Breast epithelium (tissue), 4 donors: ENCODE results near the gene STAC2. TPM values are rescaled to one million over a fixed set of nuclear protein-coding genes. Genes with fewer than 3 reads are reported as not detected.

Source experiments
- DNase-seq, 2 donors: peaks; one replicate each; pipeline ENCODE4 v3.0.0-alpha.2; 2019; ENCODE audit warnings: low spot score in 2 of 2
- H3K27ac ChIP-seq, 2 donors: fragments of 200-600 bp; sonication (generic) in 1 of 2; one replicate each; pipeline ENCODE4 v1.5.1; 2016 to 2019; ENCODE audit warnings: mild to moderate bottlenecking in 1 of 2
- H3K27me3 ChIP-seq, 2 donors: fragments of 200-600 bp; sonication (generic) in 1 of 2; one replicate each; pipeline versions ENCODE4 v1.5.1 to v1.6.0; 2017 to 2019; ENCODE audit warnings: control low read depth in 1 of 2, mild to moderate bottlenecking in 1 of 2
- H3K36me3 ChIP-seq: fragments of 200-600 bp; one replicate; pipeline ENCODE4 v1.5.1; 2019
- H3K4me1 ChIP-seq, 2 donors: fragments of 200-600 bp; sonication (generic); one replicate each; pipeline ENCODE4 v1.5.1; 2016 to 2019; ENCODE audit warnings: control low read depth in 1 of 2
- H3K4me3 ChIP-seq, 3 donors: fragments of 200-600 bp; sonication (generic); 1 replicate in 2 of 3; 2 replicates in 1 of 3; pipeline ENCODE4 v1.5.1; 2016 to 2019; ENCODE audit warnings: mild to moderate bottlenecking in 3 of 3, moderate library complexity in 2 of 3
- H3K9me3 ChIP-seq, 2 donors: fragments of 200-600 bp; sonication (generic) in 1 of 2; one replicate each; pipeline ENCODE4 v1.5.1; 2016 to 2019; ENCODE audit warnings: control low read depth in 1 of 2
- POLR2A ChIP-seq: fragments of 450-650 bp; IDR thresholded peaks from one replicate; pipeline ENCODE4 v1.6.1; 2016; ENCODE audit warnings: antibody characterized with exemption, mild to moderate bottlenecking, moderate library complexity
- POLR2AphosphoS5 ChIP-seq, 3 donors: sonication (generic); formaldehyde crosslinking; IDR thresholded peaks; one replicate each; pipeline ENCODE4 v1.6.1; 2017; ENCODE audit warnings: antibody characterized with exemption in 3 of 3
- intact Hi-C: fragments of 100-400 bp; cut with DNase I; formaldehyde crosslinking; loops from one replicate; pipeline ENCODE4 v1.15.1; 2023; ENCODE audit warnings: low total_unique reads
- total RNA-seq, 3 donors: library from RNA; depleted of rRNA; stranded (reverse); fragments of >200 nt; gene quantifications; one replicate each; pipeline ENCODE4 v1.1.0, GENCODE V29; 2016
- TF ChIP-seq, protein P1 (sequence below), 3 donors: fragments of 450-650 bp; IDR thresholded peaks; one replicate each; pipeline ENCODE4 v1.5.1; 2016 to 2017; ENCODE audit warnings: antibody characterized with exemption in 3 of 3, mild to moderate bottlenecking in 3 of 3, moderate library complexity in 3 of 3

The STAC2 gene
- total RNA-seq, 3 donors from 2014 or later: 26.5 to 121 TPM; not detected in 1

GRCh38 chr17:39200957-39201510 is 24.7 kb downstream of the STAC2 start:
- Histone ChIP-seq H3K4me3 (peak overlapping the region; percentile 95 to 100 (median 95)), H3K36me3 (peaks cover 5% of the 10 kb centered on the region), H3K9me3 (no peaks in the 10 kb centered on the region), H3K4me1 (peaks cover 12% of the 10 kb centered on the region in 2 donors), H3K27me3 (no peaks in the 10 kb centered on the region), H3K27ac (peak overlapping the region; percentile 97 to 98)
- DNase-seq: no peak
- TF ChIP-seq POLR2AphosphoS5 (IDR thresholded peaks at IDR 0.05): no peak
- no peak for TF ChIP-seq POLR2A
- TF ChIP-seq, protein P1, sequence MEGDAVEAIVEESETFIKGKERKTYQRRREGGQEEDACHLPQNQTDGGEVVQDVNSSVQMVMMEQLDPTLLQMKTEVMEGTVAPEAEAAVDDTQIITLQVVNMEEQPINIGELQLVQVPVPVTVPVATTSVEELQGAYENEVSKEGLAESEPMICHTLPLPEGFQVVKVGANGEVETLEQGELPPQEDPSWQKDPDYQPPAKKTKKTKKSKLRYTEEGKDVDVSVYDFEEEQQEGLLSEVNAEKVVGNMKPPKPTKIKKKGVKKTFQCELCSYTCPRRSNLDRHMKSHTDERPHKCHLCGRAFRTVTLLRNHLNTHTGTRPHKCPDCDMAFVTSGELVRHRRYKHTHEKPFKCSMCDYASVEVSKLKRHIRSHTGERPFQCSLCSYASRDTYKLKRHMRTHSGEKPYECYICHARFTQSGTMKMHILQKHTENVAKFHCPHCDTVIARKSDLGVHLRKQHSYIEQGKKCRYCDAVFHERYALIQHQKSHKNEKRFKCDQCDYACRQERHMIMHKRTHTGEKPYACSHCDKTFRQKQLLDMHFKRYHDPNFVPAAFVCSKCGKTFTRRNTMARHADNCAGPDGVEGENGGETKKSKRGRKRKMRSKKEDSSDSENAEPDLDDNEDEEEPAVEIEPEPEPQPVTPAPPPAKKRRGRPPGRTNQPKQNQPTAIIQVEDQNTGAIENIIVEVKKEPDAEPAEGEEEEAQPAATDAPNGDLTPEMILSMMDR (IDR thresholded peaks at IDR 0.05): no peak
- intact Hi-C loops: no loop called here

DNA sequence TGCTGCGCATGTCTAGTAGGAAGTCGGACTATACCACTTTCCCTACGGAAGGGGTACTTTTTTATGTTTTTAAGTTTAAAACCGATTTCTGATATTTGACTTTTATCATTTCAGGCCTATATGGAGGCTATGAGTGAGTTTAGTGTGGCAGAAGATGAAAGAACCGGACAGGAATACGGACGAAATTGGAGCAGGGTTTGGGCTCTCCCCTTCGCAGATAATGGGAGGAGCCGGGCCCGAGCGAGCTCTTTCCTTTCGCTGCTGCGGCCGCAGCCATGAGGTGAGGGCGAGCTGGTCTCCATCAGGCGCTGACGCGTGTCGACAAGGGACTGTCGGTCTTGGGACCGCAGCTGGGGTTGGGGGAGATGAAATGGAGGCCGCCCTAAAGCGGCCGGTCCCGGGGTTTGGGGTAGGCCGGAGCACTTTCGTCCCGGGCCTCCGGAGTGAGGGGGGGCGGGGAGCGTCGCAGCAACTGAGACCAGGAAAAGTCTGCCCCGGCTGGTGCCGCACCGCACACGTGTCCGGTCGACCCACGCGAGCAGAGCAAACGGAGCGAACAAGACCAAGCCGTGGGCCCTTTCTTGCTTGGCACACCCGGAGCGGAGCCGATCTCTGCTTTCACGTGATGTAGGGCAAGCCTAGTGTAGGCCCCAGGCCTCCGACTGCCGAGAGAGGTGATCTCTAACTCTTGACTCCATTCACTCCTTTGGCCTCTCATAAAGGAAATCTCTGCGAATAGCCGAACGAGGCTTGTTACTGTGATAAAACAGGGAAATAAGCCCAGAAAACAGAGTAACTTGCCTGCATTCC is 25.5 kb downstream of the STAC2 start, which contains the start of gene RPL19:
TSS of gene RPL19 (plus strand) at position 214 of the 810 bp plus-strand sequence. CDS start at position 276, 62 bp downstream.
- peak in 1 of 2 donors; percentile 70 for DNase-seq
- no peaks in the 10 kb centered on the region for H3K27me3 ChIP-seq
- H3K27ac ChIP-seq: peak within 1 kb of the TSS; percentile 97 to 98
- peak within 1 kb of the TSS; percentile 95 to 100 (median 95) for H3K4me3 ChIP-seq
- TF ChIP-seq POLR2A (peak; percentile 55), POLR2AphosphoS5 (IDR thresholded peaks at IDR 0.05) (peak; percentile 79 to 92 (median 92))
- TF ChIP-seq, protein P1 (IDR thresholded peaks at IDR 0.05): no peak
- H3K36me3 ChIP-seq: peaks cover 5% of the 10 kb centered on the region
- H3K9me3 ChIP-seq: no peaks in the 10 kb centered on the region
- intact Hi-C loops: no loop called here
- peaks cover 12 to 18% of the 10 kb centered on the region in 2 donors for H3K4me1 ChIP-seq

DNA sequence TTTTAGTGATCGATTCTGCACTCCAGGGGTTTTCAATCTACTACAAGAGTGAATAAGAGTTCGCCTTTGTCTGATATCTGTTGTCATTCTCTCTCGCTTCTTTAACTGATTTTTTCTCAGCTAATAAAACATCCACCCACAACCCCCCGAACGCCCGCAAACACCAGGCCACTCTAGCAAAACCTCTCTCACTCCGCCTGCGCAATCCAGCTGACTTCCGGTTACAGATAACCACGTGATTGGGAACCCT is 26.0 kb downstream of the STAC2 start:
- Histone ChIP-seq H3K27ac (peak overlapping the region; percentile 97 to 98), H3K27me3 (no peaks in the 10 kb centered on the region), H3K4me3 (peak overlapping the region; percentile 95 to 100 (median 95))

GRCh38 chr17:39198186-39198566 is 27.6 kb downstream of the STAC2 start:
- Histone ChIP-seq H3K27me3 (no peaks in the 10 kb centered on the region), H3K4me3 (peak overlapping the region in 2 of 3 donors; percentile 80 to 93)

More for the DNA sequence above, 26.0 kb downstream of the STAC2 start:
- peak; percentile 90 to 93 for DNase-seq
- Histone ChIP-seq H3K9me3 (no peaks in the 10 kb centered on the region), H3K36me3 (peaks cover 5% of the 10 kb centered on the region), H3K4me1 (peaks cover 12 to 18% of the 10 kb centered on the region in 2 donors)
- intact Hi-C loops: no loop called here
- TF ChIP-seq POLR2A: no peak
- TF ChIP-seq, protein P1 (IDR thresholded peaks at IDR 0.05): no peak
- peak in 1 of 3 donors; percentile 79 for TF ChIP-seq POLR2AphosphoS5 (IDR thresholded peaks at IDR 0.05)

More at GRCh38 chr17:39198186-39198566, 27.6 kb downstream of the STAC2 start:
- intact Hi-C loops: no loop called here
- Histone ChIP-seq H3K27ac (peak overlapping the region; percentile 97 to 98), H3K9me3 (no peaks in the 10 kb centered on the region), H3K36me3 (peaks cover 5% of the 10 kb centered on the region), H3K4me1 (peaks cover 12 to 18% of the 10 kb centered on the region in 2 donors)
- TF ChIP-seq, protein P1 (IDR thresholded peaks at IDR 0.05): no peak
- TF ChIP-seq POLR2A (no peak), POLR2AphosphoS5 (IDR thresholded peaks at IDR 0.05) (no peak)
- DNase-seq: no peak
